Brain microvascular endothelial cell (primary cell): ENCODE results near the gene TRAF3IP1.

Experiments used
- DNase-seq: peaks from one replicate; pipeline ENCODE4 v3.0.0-alpha.2; 2020
- H3K27ac ChIP-seq: fragments of 250-450 bp; sonication (Bioruptor Pico); 2 replicates; pipeline ENCODE4 v1.5.1; 2020; ENCODE audit warnings: mild to moderate bottlenecking, moderate library complexity
- H3K27me3 ChIP-seq: fragments of 250-450 bp; sonication (Bioruptor Pico); replicated peaks from 2 replicates; pipeline ENCODE4 v1.5.1; 2020; ENCODE audit warnings: mild to moderate bottlenecking
- H3K36me3 ChIP-seq: fragments of 250-450 bp; sonication (Bioruptor Pico); replicated peaks from 2 replicates; pipeline ENCODE4 v1.5.1; 2020; ENCODE audit warnings: mild to moderate bottlenecking
- H3K4me3 ChIP-seq: 2 replicates; pipeline ENCODE4 v1.5.1; 2011; ENCODE audit warnings: low read depth, mild to moderate bottlenecking, control low read depth, low read length, moderate library complexity
- CTCF ChIP-seq: IDR thresholded peaks from 2 replicates; pipeline ENCODE4 v1.5.1; 2011; ENCODE audit warnings: low read depth, mild to moderate bottlenecking, moderate library complexity, low read length, control low read depth, inconsistent platforms; ENCODE audit errors: missing control alignments
- in situ Hi-C: cut with HindIII; loops from 2 replicates; pipeline ENCODE4 v1.10.0; 2017; ENCODE audit warnings: low sequenced_read_pairs, low pct_ligation_motif_present

TRAF3IP1 gene

GRCh38 chr2:238408615-238409340 is 88.5 kb downstream of the TRAF3IP1 start:
- Histone ChIP-seq H3K4me3 (no peak overlapping the region), H3K36me3 (no peaks in the 10 kb centered on the region), H3K27me3 (no peaks in the 10 kb centered on the region), H3K27ac (no peak overlapping the region)
- TF ChIP-seq CTCF = no peak
- DNase-seq = no peak
- in situ Hi-C loops = no loop called here

GRCh38 chr2:238409341-238410199 is 89.3 kb downstream of the TRAF3IP1 start:
- in situ Hi-C loops = no loop called here
- no peak for TF ChIP-seq CTCF
- H3K27me3 ChIP-seq = no peaks in the 10 kb centered on the region
- no peak overlapping the region for H3K27ac ChIP-seq
- no peak overlapping the region for H3K4me3 ChIP-seq
- H3K36me3 ChIP-seq = no peaks in the 10 kb centered on the region
- DNase-seq = no peak

GRCh38 chr2:238412067-238412767 is 91.9 kb downstream of the TRAF3IP1 start:
- no peak overlapping the region for H3K27ac ChIP-seq
- H3K27me3 ChIP-seq = no peaks in the 10 kb centered on the region
- in situ Hi-C loops = no loop called here
- no peak for TF ChIP-seq CTCF
- DNase-seq = no peak
- H3K4me3 ChIP-seq = no peak overlapping the region
- no peaks in the 10 kb centered on the region for H3K36me3 ChIP-seq

- Histone ChIP-seq H3K4me3 (no peak overlapping the region), H3K27me3 (no peaks in the 10 kb centered on the region), H3K36me3 (no peaks in the 10 kb centered on the region), H3K27ac (no peak overlapping the region)
- in situ Hi-C loops = no loop called here
- no peak for DNase-seq
- no peak for TF ChIP-seq CTCF
Measured at GRCh38 chr2:238413368-238413767, 93.0 kb downstream of the TRAF3IP1 start.

GRCh38 chr2:238415036-238415764 is 94.9 kb downstream of the TRAF3IP1 start:
- DNase-seq = no peak
- in situ Hi-C loops = no loop called here
- H3K36me3 ChIP-seq = no peaks in the 10 kb centered on the region
- TF ChIP-seq CTCF = no peak
- no peaks in the 10 kb centered on the region for H3K27me3 ChIP-seq
- H3K27ac ChIP-seq = no peak overlapping the region
- H3K4me3 ChIP-seq = no peak overlapping the region
